Mammary epithelial cell (primary cell): Measurements from ENCODE around the gene BRME1.

Source experiments
- CTCF ChIP-seq, 2 donors: IDR thresholded peaks in 1 of 2; conservative IDR thresholded peaks in 1 of 2; 2 replicates each; pipeline ENCODE4 v1.5.1; 2011 to 2012; ENCODE audit warnings: inconsistent platforms in 2 of 2, low read length in 2 of 2, mild to moderate bottlenecking in 2 of 2, control low read depth in 1 of 2, low read depth in 1 of 2; ENCODE audit not compliant: insufficient read depth in 1 of 2; ENCODE audit errors: extremely low read depth in 1 of 2
- EZH2 ChIP-seq: IDR thresholded peaks from 2 replicates; pipeline ENCODE4 v1.6.1; 2012; ENCODE audit warnings: low read length, inconsistent platforms, borderline replicate concordance

GRCh38 chr19:13934785-13935109, 28.8 kb upstream of the BRME1 start:
- TF ChIP-seq CTCF (conservative IDR thresholded peaks at IDR 0.05 in 1 of 2, IDR thresholded peaks at IDR 0.05 in 1 of 2; ENCODE audit: extremely low read depth in 1 of 2, insufficient read depth in 1 of 2, low read depth in 1 of 2, low read length in 2 of 2) (no peak), EZH2 (no peak)
